ENCODE measurements around the gene TTLL4. TPM values are rescaled to one million over a fixed set of nuclear protein-coding genes. Genes with fewer than 3 reads are reported as not detected.
A peak's percentile ranks its signal among the peaks of the same experiment; 100 is the strongest.

Gene TTLL4
- polyA plus RNA-seq, 2 of the 4 experiments (the other 2 are of a cell fraction) = 25.0 to 26.2 TPM

DNA sequence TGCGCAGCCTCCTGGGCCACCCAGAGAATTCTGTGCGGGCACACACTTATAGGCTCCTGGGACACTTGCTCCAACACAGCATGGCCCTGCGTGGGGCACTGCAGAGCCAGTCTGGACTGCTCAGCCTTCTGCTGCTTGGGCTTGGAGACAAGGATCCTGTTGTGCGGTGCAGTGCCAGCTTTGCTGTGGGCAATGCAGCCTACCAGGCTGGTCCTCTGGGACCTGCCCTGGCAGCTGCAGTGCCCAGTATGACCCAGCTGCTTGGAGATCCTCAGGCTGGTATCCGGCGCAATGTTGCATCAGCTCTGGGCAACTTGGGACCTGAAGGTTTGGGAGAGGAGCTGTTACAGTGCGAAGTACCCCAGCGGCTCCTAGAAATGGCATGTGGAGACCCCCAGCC is 11.8 kb upstream of the TTLL4 start:
- ChIA-PET CTCF (interaction anchor here (0.6 to 4.0 kb wide), 5 partner anchors 10 to 150 kb away, joined by 3 to 19 read pairs (median 4); partner anchors contain the start of gene TTLL4), POLR2A (no interaction called here)
- no peaks in the 10 kb centered on the region for H3K4me1 ChIP-seq
- WGBS (ENCODE audit: missing lambda C conversion rate) = 95% methylated on average over 4 of the region's 8 CpGs
- ATAC-seq (peak in 1 of 2 experiments; percentile 36; a peak in 3 of 6 replicates), DNase-seq (ENCODE audit: low read depth in 1 of 2, low spot score in 1 of 2) (no peak), FAIRE-seq (no peak)
- H3K27ac ChIP-seq = no peak overlapping the region
- no peak overlapping the region for H3K4me3 ChIP-seq
- TF ChIP-seq CBX2 (IDR thresholded peaks at IDR 0.05; ENCODE audit: borderline replicate concordance, low read depth) (no peak), ATOH8 (CRISPR knock-in tag; IDR thresholded peaks at IDR 0.05; ENCODE audit: low read depth) (no peak), MAZ (IDR thresholded peaks at IDR 0.05; ENCODE audit: borderline replicate concordance, low read depth, low read length) (no peak), POLR2AphosphoS2 (conservative IDR thresholded peaks at IDR 0.05; ENCODE audit: low read length) (no peak), CBX8 (IDR thresholded peaks at IDR 0.05) (no peak), ZC3H11A (IDR thresholded peaks at IDR 0.05) (no peak), RFX5 (IDR thresholded peaks at IDR 0.05) (no peak), FOSL2 (IDR thresholded peaks at IDR 0.05) (no peak), FOSL2 (CRISPR knock-in tag; IDR thresholded peaks at IDR 0.05) (no peak), SMC3 (IDR thresholded peaks at IDR 0.05) (no peak), KDM5A (IDR thresholded peaks at IDR 0.05) (no peak)
- H3K9me3 ChIP-seq = no peaks in the 10 kb centered on the region
- no peak overlapping the region for H3K4me2 ChIP-seq

- no peak for TF ChIP-seq CHD4 (IDR thresholded peaks at IDR 0.05; ENCODE audit: borderline replicate concordance)
- no peak for TF ChIP-seq JUN (IDR thresholded peaks at IDR 0.05)
- no peak for TF ChIP-seq ZC3H11A (IDR thresholded peaks at IDR 0.05)
- no peak for TF ChIP-seq ATOH8 (CRISPR knock-in tag; IDR thresholded peaks at IDR 0.05; ENCODE audit: low read depth)
- TF ChIP-seq HOXB5 (CRISPR knock-in tag; IDR thresholded peaks at IDR 0.05) = no peak
- no peak for TF ChIP-seq HEYL (CRISPR knock-in tag; IDR thresholded peaks at IDR 0.05)
- TF ChIP-seq SMC3 (IDR thresholded peaks at IDR 0.05) = no peak
- TF ChIP-seq MYC (IDR thresholded peaks at IDR 0.05; ENCODE audit: borderline replicate concordance, low read length) = no peak
- no peak for TF ChIP-seq POLR2A (IDR thresholded peaks at IDR 0.05; ENCODE audit: low read length)
- TF ChIP-seq NFE2L2 (conservative IDR thresholded peaks at IDR 0.05; ENCODE audit: low read length) = no peak
- no peak for TF ChIP-seq PHF8 (IDR thresholded peaks at IDR 0.05; ENCODE audit: borderline replicate concordance, low read depth)
- TF ChIP-seq MAX (IDR thresholded peaks at IDR 0.05) = no peak
- no peak for TF ChIP-seq TFCP2L1 (CRISPR knock-in tag; IDR thresholded peaks at IDR 0.05)
- TF ChIP-seq EHMT2 (IDR thresholded peaks at IDR 0.05; ENCODE audit: low read depth) = no peak
- TF ChIP-seq RCOR1 (IDR thresholded peaks at IDR 0.05; ENCODE audit: low read depth, low read length) = no peak
- TF ChIP-seq, protein P1, sequence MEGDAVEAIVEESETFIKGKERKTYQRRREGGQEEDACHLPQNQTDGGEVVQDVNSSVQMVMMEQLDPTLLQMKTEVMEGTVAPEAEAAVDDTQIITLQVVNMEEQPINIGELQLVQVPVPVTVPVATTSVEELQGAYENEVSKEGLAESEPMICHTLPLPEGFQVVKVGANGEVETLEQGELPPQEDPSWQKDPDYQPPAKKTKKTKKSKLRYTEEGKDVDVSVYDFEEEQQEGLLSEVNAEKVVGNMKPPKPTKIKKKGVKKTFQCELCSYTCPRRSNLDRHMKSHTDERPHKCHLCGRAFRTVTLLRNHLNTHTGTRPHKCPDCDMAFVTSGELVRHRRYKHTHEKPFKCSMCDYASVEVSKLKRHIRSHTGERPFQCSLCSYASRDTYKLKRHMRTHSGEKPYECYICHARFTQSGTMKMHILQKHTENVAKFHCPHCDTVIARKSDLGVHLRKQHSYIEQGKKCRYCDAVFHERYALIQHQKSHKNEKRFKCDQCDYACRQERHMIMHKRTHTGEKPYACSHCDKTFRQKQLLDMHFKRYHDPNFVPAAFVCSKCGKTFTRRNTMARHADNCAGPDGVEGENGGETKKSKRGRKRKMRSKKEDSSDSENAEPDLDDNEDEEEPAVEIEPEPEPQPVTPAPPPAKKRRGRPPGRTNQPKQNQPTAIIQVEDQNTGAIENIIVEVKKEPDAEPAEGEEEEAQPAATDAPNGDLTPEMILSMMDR (IDR thresholded peaks at IDR 0.05) = no peak
- FAIRE-seq (no peak), ATAC-seq (no peak), DNase-seq (ENCODE audit: low read depth in 1 of 2, low spot score in 1 of 2) (no peak)
- no peak overlapping the region for H3K27ac ChIP-seq
- POLR2A ChIA-PET = no interaction called here
- no peak overlapping the region for H3K4me3 ChIP-seq
- no peaks in the 10 kb centered on the region for H3K4me1 ChIP-seq
- CTCF ChIA-PET = interaction anchor here (0.9 to 1.7 kb wide), 8 partner anchors 8 to 301 kb away, joined by 3 to 14 read pairs (median 5); partner anchors contain the start of gene TTLL4
- no peak overlapping the region for H3K4me2 ChIP-seq
- H3K9me3 ChIP-seq = no peaks in the 10 kb centered on the region
- WGBS (ENCODE audit: missing lambda C conversion rate) = 76% methylated on average over 2 of the region's 2 CpGs
These were observed 8.8 kb upstream of the TTLL4 start for GRCh38 chr2:218701806-218702205.
